ENCODE results near the gene SNRNP70. TPM values are rescaled to one million over a fixed set of nuclear protein-coding genes. Genes with fewer than 3 reads are reported as not detected.

Gene SNRNP70
- total and polyA plus RNA-seq, 10 of the 15 experiments (the other 5 are each of a cell fraction or from before 2014, with no cell fraction given): 2.7 to 453 (median 159) TPM

GRCh38 chr19:49136771-49137171 lies 51.5 kb downstream of the SNRNP70 start (continued):
- TF ChIP-seq ZNF592 (IDR thresholded peaks at IDR 0.05) (no peak), ELK1 (IDR thresholded peaks at IDR 0.05; ENCODE audit: low read depth, low read length) (no peak), POLR2A (IDR thresholded peaks at IDR 0.05; ENCODE audit: low read depth, low read length) (no peak), BMI1 (IDR thresholded peaks at IDR 0.05; ENCODE audit: borderline replicate concordance) (no peak)

- WGBS (ENCODE audit: insufficient coverage, insufficient replicate concordance, low lambda C conversion rate, missing lambda C conversion rate): 53% methylated on average over 7 of the region's 7 CpGs
- Histone ChIP-seq H3K79me2 (ENCODE audit: control insufficient read depth, insufficient read depth, low read length) (no peaks in the 10 kb centered on the region), H3K9me3 (replicated peaks; ENCODE audit: control insufficient read depth, insufficient read depth, low read length) (no peaks in the 10 kb centered on the region), H3K4me1 (ENCODE audit: control insufficient read depth, insufficient read depth, low read length) (no peaks in the 10 kb centered on the region; the same call in 1 of the 2 replicates), H3K9ac (ENCODE audit: control insufficient read depth, insufficient read depth, low read length) (no peak overlapping the region), H3K4me2 (ENCODE audit: control insufficient read depth, insufficient read depth) (no peak overlapping the region), H4K20me1 (ENCODE audit: control insufficient read depth, insufficient read depth) (no peaks in the 10 kb centered on the region), H3K36me3 (ENCODE audit: control insufficient read depth in 2 of 2, insufficient read depth in 2 of 2, low read length in 1 of 2) (no peaks in the 10 kb centered on the region), H2AFZ (ENCODE audit: control insufficient read depth, low read depth, low read length) (no peak overlapping the region), H3K27me3 (replicated peaks in 1 of 2; ENCODE audit: control insufficient read depth in 2 of 2, insufficient read depth in 2 of 2, low read length in 1 of 2) (no peaks in the 10 kb centered on the region), H3K4me3 (no peak overlapping the region), H3K27ac (ENCODE audit: control insufficient read depth, insufficient read depth) (no peak overlapping the region)
- POLR2A ChIA-PET: no interaction called here
- SMC1A ChIA-PET (ENCODE audit: uncharacterized antibody, unreplicated experiment): no interaction called here
- intact Hi-C loops (cut with micrococcal nuclease; ENCODE audit: unreplicated experiment) (no loop called here), in situ Hi-C loops (cut with MboI) (no loop called here)
- no TSS peak for BruUV-seq (replicated peaks)
- RAD21 ChIA-PET (ENCODE audit: unreplicated experiment): no interaction called here
- DNase-seq (ENCODE audit: low read depth, low spot score): no peak
- FAIRE-seq: no peak
- no peak for ATAC-seq
- CTCF ChIA-PET: interaction anchor here (0.9 kb wide), 1 partner anchor 84 kb away, joined by 3 read pairs; no protein-coding TSS in a partner anchor
- no peak for TF ChIP-seq TCF3 (IDR thresholded peaks at IDR 0.05; ENCODE audit: borderline replicate concordance, insufficient read depth, low read depth, low read length)
- TF ChIP-seq RELB (IDR thresholded peaks at IDR 0.05; ENCODE audit: low read depth): no peak
- no peak for TF ChIP-seq FOS (IDR thresholded peaks at IDR 0.05; ENCODE audit: borderline replicate concordance, extremely low read depth, insufficient read length)
- no peak for TF ChIP-seq NFYB (IDR thresholded peaks at IDR 0.05; ENCODE audit: insufficient read depth, low read depth, low read length)
- TF ChIP-seq CHD2 (IDR thresholded peaks at IDR 0.05; ENCODE audit: borderline replicate concordance, low read depth, low read length): no peak
- TF ChIP-seq ZSCAN29 (IDR thresholded peaks at IDR 0.05): no peak
- no peak for TF ChIP-seq NR2C1 (IDR thresholded peaks at IDR 0.05)
- TF ChIP-seq MTA3 (IDR thresholded peaks at IDR 0.05; ENCODE audit: borderline replicate concordance, low read length): no peak
- no peak for TF ChIP-seq NRF1 (conservative IDR thresholded peaks at IDR 0.05; ENCODE audit: low read depth, low read length)
- no peak for TF ChIP-seq PAX5 (IDR thresholded peaks at IDR 0.05; ENCODE audit: borderline replicate concordance, low read depth, low read length)
- no peak for TF ChIP-seq IKZF2 (IDR thresholded peaks at IDR 0.05)
- TF ChIP-seq KAT2A (conservative IDR thresholded peaks at IDR 0.05; ENCODE audit: control insufficient read depth, low read depth, low read length): no peak
- TF ChIP-seq SMC3 (IDR thresholded peaks at IDR 0.05; ENCODE audit: borderline replicate concordance, low read length): no peak
These were observed 55.7 kb downstream of the SNRNP70 start for GRCh38 chr19:49140951-49141350.

Data from GM12878 (cell line).